Measurements from ENCODE around the gene CHAT.

CHAT gene

GRCh38 chr10:49595713-49596492, 17.9 kb upstream of the CHAT start:
- no peak overlapping the region for H3K4me3 ChIP-seq (replicated peaks; ENCODE audit: low read depth, low read length)
- TF ChIP-seq CTCF (IDR thresholded peaks at IDR 0.05; ENCODE audit: low read depth, low read length, missing control alignments), result no peak
- DNase-seq (ENCODE audit: extremely low read depth, low read depth), result no peak

GRCh38 chr10:49596493-49596809, 17.4 kb upstream of the CHAT start:
- no peak for TF ChIP-seq CTCF (IDR thresholded peaks at IDR 0.05; ENCODE audit: low read depth, low read length, missing control alignments)
- no peak overlapping the region for H3K4me3 ChIP-seq (replicated peaks; ENCODE audit: low read depth, low read length)
- DNase-seq (ENCODE audit: extremely low read depth, low read depth), result no peak

GRCh38 chr10:49596836-49597235, 17.0 kb upstream of the CHAT start:
- no peak for DNase-seq (ENCODE audit: extremely low read depth, low read depth)
- no peak for TF ChIP-seq CTCF (IDR thresholded peaks at IDR 0.05; ENCODE audit: low read depth, low read length, missing control alignments)
- H3K4me3 ChIP-seq (replicated peaks; ENCODE audit: low read depth, low read length), result no peak overlapping the region

- H3K4me3 ChIP-seq (replicated peaks; ENCODE audit: low read depth, low read length), result no peak overlapping the region
- DNase-seq (ENCODE audit: extremely low read depth, low read depth), result no peak
- no peak for TF ChIP-seq CTCF (IDR thresholded peaks at IDR 0.05; ENCODE audit: low read depth, low read length, missing control alignments)
Observed at GRCh38 chr10:49597426-49598163, 16.2 kb upstream of the CHAT start.

- no peak for TF ChIP-seq CTCF (IDR thresholded peaks at IDR 0.05; ENCODE audit: low read depth, low read length, missing control alignments)
- no peak for DNase-seq (ENCODE audit: extremely low read depth, low read depth)
- H3K4me3 ChIP-seq (replicated peaks; ENCODE audit: low read depth, low read length), result no peak overlapping the region
Observed at GRCh38 chr10:49598164-49598856, 15.5 kb upstream of the CHAT start.

GRCh38 chr10:49598986-49599385, 14.9 kb upstream of the CHAT start:
- DNase-seq (ENCODE audit: extremely low read depth, low read depth), result no peak
- H3K4me3 ChIP-seq (replicated peaks; ENCODE audit: low read depth, low read length), result no peak overlapping the region
- no peak for TF ChIP-seq CTCF (IDR thresholded peaks at IDR 0.05; ENCODE audit: low read depth, low read length, missing control alignments)
